Neural cell (in vitro differentiated cells): ENCODE results near the gene HMGB1.

Experiments used
- EP300 ChIP-seq: fragments of 450-650 bp; conservative IDR thresholded peaks from 2 replicates; pipeline ENCODE4 v1.6.1; 2014; ENCODE audit warnings: antibody characterized with exemption, mild to moderate bottlenecking, moderate library complexity; ENCODE audit not compliant: poor library complexity, severe bottlenecking
- EZH2 ChIP-seq: fragments of 200-600, 300-800 bp; shearing (Covaris generic), sonication (generic); IDR thresholded peaks from 2 replicates; pipeline ENCODE4 v1.6.1; 2014; ENCODE audit warnings: antibody characterized with exemption, low read length, borderline replicate concordance, mild to moderate bottlenecking; ENCODE audit not compliant: insufficient read depth, poor library complexity, severe bottlenecking
- MXI1 ChIP-seq: fragments of 450-650 bp; conservative IDR thresholded peaks from 2 replicates; pipeline ENCODE4 v1.6.1; 2014; ENCODE audit warnings: antibody characterized with exemption, mild to moderate bottlenecking; ENCODE audit not compliant: poor library complexity, severe bottlenecking
- TAF1 ChIP-seq: IDR thresholded peaks from 2 replicates; pipeline ENCODE4 v1.6.1; 2012; ENCODE audit warnings: low read depth
- TF ChIP-seq, protein P1 (sequence below): fragments of 450-650 bp; IDR thresholded peaks from 2 replicates; pipeline ENCODE4 v1.5.1; 2014; ENCODE audit warnings: antibody characterized with exemption, mild to moderate bottlenecking, moderate library complexity; ENCODE audit not compliant: poor library complexity, severe bottlenecking
- TF ChIP-seq, protein P2 (sequence below): IDR thresholded peaks from 2 replicates; pipeline ENCODE4 v1.6.1; 2012; ENCODE audit warnings: borderline replicate concordance

DNA sequence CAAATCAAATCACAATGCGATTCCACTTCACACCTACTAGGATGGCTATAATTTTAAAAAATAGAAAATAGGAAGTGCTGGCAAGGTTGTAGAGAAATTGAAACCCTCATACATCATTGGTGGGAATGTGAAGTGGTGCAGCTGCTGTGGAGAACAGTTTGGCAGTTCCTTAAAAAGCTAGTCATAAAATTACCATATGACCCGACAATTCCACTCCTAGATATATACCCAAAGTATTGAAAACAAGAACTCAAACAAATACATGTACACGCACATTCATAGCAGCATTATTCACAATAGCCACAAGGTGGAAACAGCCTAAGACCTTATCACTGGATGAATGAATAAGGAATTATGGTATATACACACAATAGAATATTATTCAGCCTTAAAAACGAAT, 12.0 kb downstream of the HMGB1 start:
- no peak for TF ChIP-seq EZH2
- TF ChIP-seq EP300: no peak
- no peak for TF ChIP-seq TAF1
- TF ChIP-seq, protein P1, sequence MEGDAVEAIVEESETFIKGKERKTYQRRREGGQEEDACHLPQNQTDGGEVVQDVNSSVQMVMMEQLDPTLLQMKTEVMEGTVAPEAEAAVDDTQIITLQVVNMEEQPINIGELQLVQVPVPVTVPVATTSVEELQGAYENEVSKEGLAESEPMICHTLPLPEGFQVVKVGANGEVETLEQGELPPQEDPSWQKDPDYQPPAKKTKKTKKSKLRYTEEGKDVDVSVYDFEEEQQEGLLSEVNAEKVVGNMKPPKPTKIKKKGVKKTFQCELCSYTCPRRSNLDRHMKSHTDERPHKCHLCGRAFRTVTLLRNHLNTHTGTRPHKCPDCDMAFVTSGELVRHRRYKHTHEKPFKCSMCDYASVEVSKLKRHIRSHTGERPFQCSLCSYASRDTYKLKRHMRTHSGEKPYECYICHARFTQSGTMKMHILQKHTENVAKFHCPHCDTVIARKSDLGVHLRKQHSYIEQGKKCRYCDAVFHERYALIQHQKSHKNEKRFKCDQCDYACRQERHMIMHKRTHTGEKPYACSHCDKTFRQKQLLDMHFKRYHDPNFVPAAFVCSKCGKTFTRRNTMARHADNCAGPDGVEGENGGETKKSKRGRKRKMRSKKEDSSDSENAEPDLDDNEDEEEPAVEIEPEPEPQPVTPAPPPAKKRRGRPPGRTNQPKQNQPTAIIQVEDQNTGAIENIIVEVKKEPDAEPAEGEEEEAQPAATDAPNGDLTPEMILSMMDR: no peak
- TF ChIP-seq, protein P2, sequence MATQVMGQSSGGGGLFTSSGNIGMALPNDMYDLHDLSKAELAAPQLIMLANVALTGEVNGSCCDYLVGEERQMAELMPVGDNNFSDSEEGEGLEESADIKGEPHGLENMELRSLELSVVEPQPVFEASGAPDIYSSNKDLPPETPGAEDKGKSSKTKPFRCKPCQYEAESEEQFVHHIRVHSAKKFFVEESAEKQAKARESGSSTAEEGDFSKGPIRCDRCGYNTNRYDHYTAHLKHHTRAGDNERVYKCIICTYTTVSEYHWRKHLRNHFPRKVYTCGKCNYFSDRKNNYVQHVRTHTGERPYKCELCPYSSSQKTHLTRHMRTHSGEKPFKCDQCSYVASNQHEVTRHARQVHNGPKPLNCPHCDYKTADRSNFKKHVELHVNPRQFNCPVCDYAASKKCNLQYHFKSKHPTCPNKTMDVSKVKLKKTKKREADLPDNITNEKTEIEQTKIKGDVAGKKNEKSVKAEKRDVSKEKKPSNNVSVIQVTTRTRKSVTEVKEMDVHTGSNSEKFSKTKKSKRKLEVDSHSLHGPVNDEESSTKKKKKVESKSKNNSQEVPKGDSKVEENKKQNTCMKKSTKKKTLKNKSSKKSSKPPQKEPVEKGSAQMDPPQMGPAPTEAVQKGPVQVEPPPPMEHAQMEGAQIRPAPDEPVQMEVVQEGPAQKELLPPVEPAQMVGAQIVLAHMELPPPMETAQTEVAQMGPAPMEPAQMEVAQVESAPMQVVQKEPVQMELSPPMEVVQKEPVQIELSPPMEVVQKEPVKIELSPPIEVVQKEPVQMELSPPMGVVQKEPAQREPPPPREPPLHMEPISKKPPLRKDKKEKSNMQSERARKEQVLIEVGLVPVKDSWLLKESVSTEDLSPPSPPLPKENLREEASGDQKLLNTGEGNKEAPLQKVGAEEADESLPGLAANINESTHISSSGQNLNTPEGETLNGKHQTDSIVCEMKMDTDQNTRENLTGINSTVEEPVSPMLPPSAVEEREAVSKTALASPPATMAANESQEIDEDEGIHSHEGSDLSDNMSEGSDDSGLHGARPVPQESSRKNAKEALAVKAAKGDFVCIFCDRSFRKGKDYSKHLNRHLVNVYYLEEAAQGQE: no peak
- no peak for TF ChIP-seq MXI1
